H9 (cell line): ENCODE results near the gene PEAK3. TPM values are rescaled to one million over a fixed set of nuclear protein-coding genes. Genes with fewer than 3 reads are reported as not detected.

Experiments used
- DNase-seq: peaks from one replicate; pipeline ENCODE4 v3.0.0-alpha.2; 2017
- H2AFZ ChIP-seq: one replicate; pipeline ENCODE4 v1.6.1; 2013; ENCODE audit warnings: mild to moderate bottlenecking, low read length, control low read depth, moderate library complexity
- H2AK5ac ChIP-seq: 2 replicates; pipeline ENCODE4 v1.6.1; 2013; ENCODE audit warnings: low read length, control low read depth, mixed read lengths; ENCODE audit not compliant: insufficient read length
- H2BK120ac ChIP-seq: one replicate; pipeline ENCODE4 v1.6.1; 2013; ENCODE audit warnings: low read depth, mild to moderate bottlenecking, low read length, control low read depth, inconsistent platforms; ENCODE audit not compliant: poor library complexity, severe bottlenecking
- H2BK12ac ChIP-seq: 2 replicates; pipeline ENCODE4 v1.6.1; 2013; ENCODE audit warnings: low read length, control low read depth, mixed read lengths, low read depth; ENCODE audit not compliant: insufficient read length
- H2BK15ac ChIP-seq: 2 replicates; pipeline ENCODE4 v1.6.1; 2013; ENCODE audit warnings: low read depth, low read length, control low read depth
- H2BK20ac ChIP-seq: one replicate; pipeline ENCODE4 v1.6.1; 2013; ENCODE audit warnings: low read depth, mild to moderate bottlenecking, low read length, control low read depth, inconsistent platforms; ENCODE audit not compliant: poor library complexity, severe bottlenecking
- H2BK5ac ChIP-seq: 2 replicates; pipeline ENCODE4 v1.6.1; 2013; ENCODE audit warnings: low read length, control low read depth, mixed read lengths; ENCODE audit not compliant: insufficient read length
- H3K14ac ChIP-seq: 2 replicates; pipeline ENCODE4 v1.6.1; 2013; ENCODE audit warnings: low read length, control low read depth; ENCODE audit not compliant: insufficient read depth
- H3K18ac ChIP-seq: 2 replicates; pipeline ENCODE4 v1.6.1; 2013; ENCODE audit warnings: low read depth, mild to moderate bottlenecking, mixed read lengths, low read length, control low read depth; ENCODE audit not compliant: insufficient read length
- H3K23ac ChIP-seq: 2 replicates; pipeline ENCODE4 v1.6.1; 2013; ENCODE audit warnings: low read length, control low read depth, mixed read lengths, low read depth; ENCODE audit not compliant: insufficient read length
- H3K23me2 ChIP-seq: 2 replicates; pipeline ENCODE4 v1.6.1; 2013; ENCODE audit warnings: low read depth, mild to moderate bottlenecking, mixed read lengths, low read length, control low read depth; ENCODE audit not compliant: insufficient read length, poor library complexity, severe bottlenecking
- H3K27ac ChIP-seq: 2 replicates; pipeline ENCODE4 v1.5.1; 2013; ENCODE audit warnings: low read length, control low read depth, mixed read lengths, low read depth; ENCODE audit not compliant: insufficient read length
- H3K27me3 ChIP-seq: 2 replicates; pipeline ENCODE4 v1.6.1; 2013; ENCODE audit warnings: low read length, control low read depth, inconsistent platforms; ENCODE audit not compliant: insufficient read depth
- H3K4ac ChIP-seq: 2 replicates; pipeline ENCODE4 v1.6.1; 2013; ENCODE audit warnings: low read depth, mild to moderate bottlenecking, control low read depth, inconsistent platforms, low read length, moderate library complexity
- H3K4me1 ChIP-seq: 2 replicates; pipeline ENCODE4 v1.6.1; 2013; ENCODE audit warnings: low read length, control low read depth, inconsistent platforms; ENCODE audit not compliant: insufficient read depth
- H3K4me2 ChIP-seq: 2 replicates; pipeline ENCODE4 v1.6.1; 2013; ENCODE audit warnings: low read length, control low read depth, mixed read lengths; ENCODE audit not compliant: insufficient read length, insufficient read depth
- H3K56ac ChIP-seq: 2 replicates; pipeline ENCODE4 v1.6.1; 2013; ENCODE audit warnings: low read depth, mild to moderate bottlenecking, mixed read lengths, low read length, control low read depth; ENCODE audit not compliant: insufficient read length
- H3K79me1 ChIP-seq: 2 replicates; pipeline ENCODE4 v1.6.1; 2013; ENCODE audit warnings: low read depth, mild to moderate bottlenecking, moderate library complexity, low read length, control low read depth, inconsistent platforms; ENCODE audit not compliant: insufficient read depth, poor library complexity, severe bottlenecking
- H3K79me2 ChIP-seq: 2 replicates; pipeline ENCODE4 v1.6.1; 2013; ENCODE audit warnings: low read length, control low read depth, inconsistent platforms; ENCODE audit not compliant: insufficient read depth
- H3K9ac ChIP-seq: 2 replicates; pipeline ENCODE4 v1.6.1; 2013; ENCODE audit warnings: low read length, control low read depth, mixed read lengths; ENCODE audit not compliant: insufficient read length; ENCODE audit errors: extremely low read depth
- H3K9me3 ChIP-seq: one replicate; pipeline ENCODE4 v1.6.1; 2013; ENCODE audit warnings: low read depth, low read length, inconsistent platforms; ENCODE audit not compliant: control insufficient read depth
- H3T11ph ChIP-seq: one replicate; pipeline ENCODE4 v1.6.1; 2013; ENCODE audit warnings: mild to moderate bottlenecking, low read length, control low read depth, inconsistent platforms
- H4K20me1 ChIP-seq: one replicate; pipeline ENCODE4 v1.6.1; 2013; ENCODE audit not compliant: control insufficient read depth, insufficient read length, insufficient read depth
- H4K5ac ChIP-seq: 2 replicates; pipeline ENCODE4 v1.6.1; 2013; ENCODE audit warnings: low read depth, mild to moderate bottlenecking, mixed read lengths, low read length, control low read depth; ENCODE audit not compliant: insufficient read length
- H4K8ac ChIP-seq: replicated peaks from 2 replicates; pipeline ENCODE4 v1.6.1; 2013; ENCODE audit warnings: low read length, control low read depth, mixed read lengths, low read depth; ENCODE audit not compliant: insufficient read length
- H4K91ac ChIP-seq: 2 replicates; pipeline ENCODE4 v1.6.1; 2013; ENCODE audit warnings: low read depth, mild to moderate bottlenecking, moderate library complexity, mixed read lengths, low read length, control low read depth; ENCODE audit not compliant: insufficient read length
- H3K27ac Mint-ChIP-seq, 3 experiments: 2 replicates in 2 of 3; 3 replicates in 1 of 3; pipeline ENCODE4 v1.8.0; 2020 to 2021; ENCODE audit warnings: mixed read lengths in 3 of 3, mild to moderate bottlenecking in 1 of 3, moderate library complexity in 1 of 3
- H3K27me3 Mint-ChIP-seq: 2 replicates; pipeline ENCODE4 v1.8.0; 2021; ENCODE audit warnings: low read depth, mild to moderate bottlenecking, moderate library complexity, mixed read lengths
- H3K36me3 Mint-ChIP-seq, 3 experiments: 2 replicates in 2 of 3; 3 replicates in 1 of 3; pipeline ENCODE4 v1.8.0; 2020 to 2021; ENCODE audit warnings: low read depth in 3 of 3, mixed read lengths in 3 of 3; ENCODE audit not compliant: insufficient read depth in 1 of 3
- H3K4me1 Mint-ChIP-seq, 2 experiments: 2 replicates each; pipeline ENCODE4 v1.8.0; 2020; ENCODE audit warnings: mixed read lengths in 2 of 2
- H3K4me3 Mint-ChIP-seq, 2 experiments: 2 replicates in 1 of 2; 3 replicates in 1 of 2; pipeline ENCODE4 v1.8.0; 2020 to 2021; ENCODE audit warnings: mild to moderate bottlenecking in 2 of 2, mixed read lengths in 2 of 2, moderate library complexity in 1 of 2
- H3K9me3 Mint-ChIP-seq, 2 experiments: 2 replicates in 1 of 2; 3 replicates in 1 of 2; pipeline ENCODE4 v1.8.0; 2020; ENCODE audit warnings: mild to moderate bottlenecking in 2 of 2, mixed read lengths in 2 of 2, moderate library complexity in 1 of 2
- CTCF ChIP-seq: fragments of 200-600 bp; sonication (generic); conservative IDR thresholded peaks from 3 replicates; pipeline ENCODE4 v1.8.0; 2021; ENCODE audit warnings: antibody characterized with exemption, mild to moderate bottlenecking
- WGBS: extraction: QIAGEN DNeasy Blood & Tissue Kit; methylation state at CpG from one replicate; pipeline ENCODE4 v1.1.7; 2013; ENCODE audit warnings: missing lambda C conversion rate, low lambda C conversion rate, mixed read lengths; ENCODE audit not compliant: insufficient read length; ENCODE audit errors: extremely low coverage; 5-methylcytosine and 5-hydroxymethylcytosine counted together
- total RNA-seq: library from RNA; stranded (reverse); gene quantifications from 2 replicates; pipeline ENCODE4 v1.2.1, GENCODE V29; 2021

Gene PEAK3
- total RNA-seq, 1 experiment from 2014 or later: not detected

DNA sequence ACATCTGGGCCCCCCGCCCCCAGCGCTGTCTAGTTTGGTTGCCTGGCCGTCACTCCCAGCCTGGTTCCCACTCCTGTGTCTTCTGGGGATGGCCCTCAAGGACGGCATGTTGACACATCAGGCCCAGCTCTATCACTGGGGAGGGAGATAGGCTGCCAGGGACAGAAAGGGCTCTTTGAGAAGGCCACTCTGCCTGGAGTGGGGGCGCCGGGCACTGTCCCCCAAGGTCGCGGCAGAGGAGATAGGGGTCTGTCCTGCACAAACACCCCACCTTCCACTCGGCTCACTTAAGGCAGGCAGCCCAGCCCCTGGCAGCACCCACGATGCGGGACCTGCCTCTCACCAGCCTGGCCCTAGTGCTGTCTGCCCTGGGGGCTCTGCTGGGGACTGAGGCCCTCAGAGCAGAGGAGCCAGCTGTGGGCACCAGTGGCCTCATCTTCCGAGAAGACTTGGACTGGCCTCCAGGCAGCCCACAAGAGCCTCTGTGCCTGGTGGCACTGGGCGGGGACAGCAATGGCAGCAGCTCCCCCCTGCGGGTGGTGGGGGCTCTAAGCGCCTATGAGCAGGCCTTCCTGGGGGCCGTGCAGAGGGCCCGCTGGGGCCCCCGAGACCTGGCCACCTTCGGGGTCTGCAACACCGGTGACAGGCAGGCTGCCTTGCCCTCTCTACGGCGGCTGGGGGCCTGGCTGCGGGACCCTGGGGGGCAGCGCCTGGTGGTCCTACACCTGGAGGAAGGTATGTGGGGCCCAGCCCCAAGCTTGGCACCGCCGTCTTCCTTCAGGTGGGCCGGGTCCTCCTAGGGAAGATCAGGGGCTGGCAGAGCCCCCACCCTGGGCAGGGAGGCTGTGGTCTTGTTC lies 32.7 kb downstream of the PEAK3 start, which contains the start of gene AMH:
Gene AMH (plus strand): TSS at position 314 of the 857 bp plus-strand sequence. CDS start 10 bp downstream, at position 324.
- no peak within 1 kb of the TSS for H3K18ac ChIP-seq
- no peak within 1 kb of the TSS for H2BK12ac ChIP-seq
- H3K36me3 Mint-ChIP-seq: peaks cover 11 to 29% (median 15%) of the 10 kb centered on the region in 3 experiments; a peak in 6 of 7 replicates
- H3K4me1 ChIP-seq: no peaks in the 10 kb centered on the region
- no peak within 1 kb of the TSS for H3K4ac ChIP-seq
- DNase-seq: no peak
- WGBS: no CpG with 5 or more reads among the region's 27 CpGs
- H2AK5ac ChIP-seq: no peak within 1 kb of the TSS
- peaks cover 4% of the 10 kb centered on the region in 2 experiments for H3K4me1 Mint-ChIP-seq
- no peak within 1 kb of the TSS for H3T11ph ChIP-seq
- H2BK5ac ChIP-seq: no peak within 1 kb of the TSS
- no peak within 1 kb of the TSS for H3K4me2 ChIP-seq
- no peak within 1 kb of the TSS for H4K5ac ChIP-seq
- no peak within 1 kb of the TSS for H3K27ac ChIP-seq
- H3K23ac ChIP-seq: no peak within 1 kb of the TSS
- no peak within 1 kb of the TSS for H4K8ac ChIP-seq
- H3K4me3 Mint-ChIP-seq: no peak within 1 kb of the TSS
- H3K56ac ChIP-seq: no peak within 1 kb of the TSS
- H2BK120ac ChIP-seq: no peak within 1 kb of the TSS
- H2BK20ac ChIP-seq: no peak within 1 kb of the TSS
- H3K79me1 ChIP-seq: no peaks in the 10 kb centered on the region
- H3K9me3 Mint-ChIP-seq: no peaks in the 10 kb centered on the region
- H3K27me3 Mint-ChIP-seq: peaks cover 11% of the 10 kb centered on the region
- no peaks in the 10 kb centered on the region for H3K79me2 ChIP-seq
- H3K9me3 ChIP-seq: no peaks in the 10 kb centered on the region
- peaks cover 10% of the 10 kb centered on the region for H3K23me2 ChIP-seq
- no peak within 1 kb of the TSS for H2AFZ ChIP-seq
- no peak for TF ChIP-seq CTCF
- no peaks in the 10 kb centered on the region; the same call in 1 of the 2 replicates for H3K27me3 ChIP-seq
- H3K9ac ChIP-seq: no peak within 1 kb of the TSS
- no peak within 1 kb of the TSS; the same call in 1 of the 2 replicates for H3K14ac ChIP-seq
- no peak within 1 kb of the TSS for H4K91ac ChIP-seq
- no peak within 1 kb of the TSS for H2BK15ac ChIP-seq
- peak within 1 kb of the TSS in 1 of 3 experiments; percentile 58; a peak in 2 of 7 replicates for H3K27ac Mint-ChIP-seq
- H4K20me1 ChIP-seq: no peaks in the 10 kb centered on the region
